Gastrocnemius medialis (tissue), 4 donors: Measurements from ENCODE around the gene TANC1. TPM values are rescaled to one million over a fixed set of nuclear protein-coding genes. Genes with fewer than 3 reads are reported as not detected.
A peak's percentile ranks its signal among the peaks of the same experiment; 100 is the strongest.

Experiments used
- ATAC-seq, 2 donors: fragments of 150-250 bp; one replicate each; pipeline ENCODE4 v1.9.1; 2016
- DNase-seq, 2 donors: peaks; one replicate each; pipeline ENCODE4 v3.0.0-alpha.2; 2019
- H3K27ac ChIP-seq, 4 donors: fragments of 200-600 bp; sonication (generic); 1 replicate in 1 of 4; 2 replicates in 3 of 4; pipeline ENCODE4 v1.5.1; 2016 to 2018; ENCODE audit warnings: mild to moderate bottlenecking in 2 of 4, moderate library complexity in 1 of 4
- H3K27me3 ChIP-seq, 3 donors: fragments of 200-600 bp; sonication (generic) in 2 of 3; 1 replicate in 1 of 3; 2 replicates in 2 of 3; pipeline versions ENCODE4 v1.5.1 to v1.6.0; 2016 to 2019; ENCODE audit warnings: mild to moderate bottlenecking in 1 of 3, moderate library complexity in 1 of 3
- H3K36me3 ChIP-seq, 2 donors: fragments of 200-600 bp; sonication (generic) in 1 of 2; one replicate each; pipeline ENCODE4 v1.5.1; 2017 to 2018
- H3K4me1 ChIP-seq, 2 donors: fragments of 200-600 bp; sonication (generic) in 1 of 2; one replicate each; pipeline ENCODE4 v1.5.1; 2016 to 2017; ENCODE audit warnings: mild to moderate bottlenecking in 2 of 2
- H3K4me3 ChIP-seq, 4 donors: fragments of 200-600 bp; sonication (generic) in 3 of 4; 1 replicate in 1 of 4; 2 replicates in 3 of 4; pipeline ENCODE4 v1.5.1; 2016 to 2019; ENCODE audit warnings: mild to moderate bottlenecking in 2 of 4
- H3K9me3 ChIP-seq, 3 donors: fragments of 200-600 bp; sonication (generic) in 2 of 3; 1 replicate in 1 of 3; 2 replicates in 2 of 3; pipeline ENCODE4 v1.5.1; 2016 to 2019
- POLR2A ChIP-seq, 2 donors: fragments of 450-650 bp; IDR thresholded peaks; one replicate each; pipeline ENCODE4 v1.6.1; 2017; ENCODE audit warnings: antibody characterized with exemption in 2 of 2, mild to moderate bottlenecking in 2 of 2, moderate library complexity in 2 of 2
- in situ Hi-C, 4 donors: fragments of 200-750 bp; cut with MboI; loops; one replicate each; pipeline versions ENCODE4 v1.15.0 to v1.8.0; 2017; ENCODE audit warnings: low sequenced_read_pairs in 4 of 4
- intact Hi-C: fragments of 100-400 bp; cut with DNase I; formaldehyde crosslinking; loops from one replicate; pipeline ENCODE4 v1.15.1; 2023; ENCODE audit warnings: low total_unique reads
- total RNA-seq, 4 donors: library from RNA; depleted of rRNA; stranded (reverse); fragments of >200 nt; gene quantifications; one replicate each; pipeline versions ENCODE4 v1.1.0 to v1.2.3, GENCODE V29; 2016
- TF ChIP-seq, protein P1 (sequence below), 5 experiments: fragments of 450-650 bp in 3 of 5; fragments of 200-600 bp in 2 of 5; sonication (generic) in 2 of 5; IDR thresholded peaks in 4 of 5; conservative IDR thresholded peaks in 1 of 5; 1 replicate in 4 of 5; 2 replicates in 1 of 5; pipeline ENCODE4 v1.5.1; 2016 to 2019; ENCODE audit warnings: antibody characterized with exemption in 5 of 5, mild to moderate bottlenecking in 3 of 5, moderate library complexity in 3 of 5

Gene TANC1
- total RNA-seq, 4 donors from 2014 or later, result 5.1 to 9.9 (median 5.4) TPM

GRCh38 chr2:159208438-159208837, 240.0 kb downstream of the TANC1 start:
- peaks cover 0 to 4% of the 10 kb centered on the region in 2 donors for H3K4me1 ChIP-seq
- H3K27me3 ChIP-seq, result no peaks in the 10 kb centered on the region
- TF ChIP-seq POLR2A (IDR thresholded peaks at IDR 0.05), result no peak
- TF ChIP-seq, protein P1, sequence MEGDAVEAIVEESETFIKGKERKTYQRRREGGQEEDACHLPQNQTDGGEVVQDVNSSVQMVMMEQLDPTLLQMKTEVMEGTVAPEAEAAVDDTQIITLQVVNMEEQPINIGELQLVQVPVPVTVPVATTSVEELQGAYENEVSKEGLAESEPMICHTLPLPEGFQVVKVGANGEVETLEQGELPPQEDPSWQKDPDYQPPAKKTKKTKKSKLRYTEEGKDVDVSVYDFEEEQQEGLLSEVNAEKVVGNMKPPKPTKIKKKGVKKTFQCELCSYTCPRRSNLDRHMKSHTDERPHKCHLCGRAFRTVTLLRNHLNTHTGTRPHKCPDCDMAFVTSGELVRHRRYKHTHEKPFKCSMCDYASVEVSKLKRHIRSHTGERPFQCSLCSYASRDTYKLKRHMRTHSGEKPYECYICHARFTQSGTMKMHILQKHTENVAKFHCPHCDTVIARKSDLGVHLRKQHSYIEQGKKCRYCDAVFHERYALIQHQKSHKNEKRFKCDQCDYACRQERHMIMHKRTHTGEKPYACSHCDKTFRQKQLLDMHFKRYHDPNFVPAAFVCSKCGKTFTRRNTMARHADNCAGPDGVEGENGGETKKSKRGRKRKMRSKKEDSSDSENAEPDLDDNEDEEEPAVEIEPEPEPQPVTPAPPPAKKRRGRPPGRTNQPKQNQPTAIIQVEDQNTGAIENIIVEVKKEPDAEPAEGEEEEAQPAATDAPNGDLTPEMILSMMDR (IDR thresholded peaks at IDR 0.05 in 4 of 5, conservative IDR thresholded peaks at IDR 0.05 in 1 of 5), result no peak
- intact Hi-C loops, result no loop called here
- no peaks in the 10 kb centered on the region for H3K9me3 ChIP-seq
- DNase-seq (no peak), ATAC-seq (no peak)
- in situ Hi-C loops, result no loop called here
- H3K27ac ChIP-seq, result no peak overlapping the region
- H3K4me3 ChIP-seq, result no peak overlapping the region
- H3K36me3 ChIP-seq, result no peaks in the 10 kb centered on the region

DNA sequence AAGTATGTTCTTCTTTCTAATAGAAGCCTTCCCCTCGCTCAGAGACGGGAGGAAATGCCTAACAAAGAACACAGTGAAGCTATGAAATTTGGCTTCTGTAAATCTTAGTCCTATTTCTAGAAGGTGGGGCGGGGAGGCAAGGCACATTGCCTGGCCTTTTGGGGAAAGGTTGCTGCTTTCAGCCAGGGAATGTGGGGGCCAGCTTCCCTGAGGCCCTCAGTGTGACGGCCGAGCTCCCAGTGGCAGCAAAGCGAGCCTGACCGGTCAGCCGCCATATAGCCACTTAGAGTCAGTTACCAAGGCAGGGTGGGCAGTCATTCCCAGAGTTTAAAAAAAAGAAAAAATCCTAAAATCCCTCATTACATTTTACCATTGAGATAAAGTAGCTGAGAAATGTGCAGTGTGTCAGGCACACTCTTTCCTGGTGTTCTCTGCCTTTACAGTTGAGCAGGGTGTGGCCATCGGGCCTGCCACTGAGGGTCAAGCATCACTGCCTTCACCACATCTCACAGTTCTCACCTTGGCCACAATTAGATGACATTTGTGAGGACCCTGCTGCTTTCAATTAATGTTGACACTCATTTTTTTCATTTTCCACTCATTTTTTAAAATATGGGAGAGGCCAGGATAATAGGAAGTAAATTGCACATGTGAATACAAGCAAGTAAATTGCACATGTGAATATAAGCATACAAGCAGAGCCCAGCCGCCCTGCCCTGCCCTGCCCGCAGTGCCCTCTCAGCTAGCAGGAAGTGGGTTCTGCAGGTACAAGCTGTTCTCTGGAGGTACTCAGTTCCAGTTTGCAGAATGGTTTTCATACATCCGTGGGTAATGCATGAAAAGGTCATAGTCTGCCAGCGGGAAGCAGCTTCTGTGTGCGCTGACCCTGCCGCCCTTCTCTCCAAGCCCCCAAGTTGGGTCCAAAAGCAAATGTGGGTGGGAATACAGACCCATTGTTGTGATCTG, 241.2 kb downstream of the TANC1 start:
- H3K4me3 ChIP-seq, result no peak overlapping the region
- intact Hi-C loops, result no loop called here
- H3K9me3 ChIP-seq, result no peaks in the 10 kb centered on the region
- H3K27me3 ChIP-seq, result no peaks in the 10 kb centered on the region
- in situ Hi-C loops, result no loop called here
- DNase-seq (peak in 1 of 2 donors; percentile 30), ATAC-seq (no peak)
- no peak overlapping the region for H3K27ac ChIP-seq
- no peaks in the 10 kb centered on the region for H3K36me3 ChIP-seq
- peaks cover 0 to 4% of the 10 kb centered on the region in 2 donors for H3K4me1 ChIP-seq
- TF ChIP-seq, protein P1 (IDR thresholded peaks at IDR 0.05 in 4 of 5, conservative IDR thresholded peaks at IDR 0.05 in 1 of 5), result no peak
- TF ChIP-seq POLR2A (IDR thresholded peaks at IDR 0.05), result no peak

GRCh38 chr2:159211447-159212396, 243.3 kb downstream of the TANC1 start:
- Histone ChIP-seq H3K36me3 (no peaks in the 10 kb centered on the region), H3K27me3 (no peaks in the 10 kb centered on the region), H3K4me1 (peaks cover 0 to 2% of the 10 kb centered on the region in 2 donors), H3K27ac (no peak overlapping the region), H3K9me3 (no peaks in the 10 kb centered on the region), H3K4me3 (no peak overlapping the region)
- intact Hi-C loops, result no loop called here
- DNase-seq (no peak), ATAC-seq (no peak)
- no peak for TF ChIP-seq POLR2A (IDR thresholded peaks at IDR 0.05)
- TF ChIP-seq, protein P1 (IDR thresholded peaks at IDR 0.05 in 4 of 5, conservative IDR thresholded peaks at IDR 0.05 in 1 of 5), result no peak
- in situ Hi-C loops, result no loop called here

DNA sequence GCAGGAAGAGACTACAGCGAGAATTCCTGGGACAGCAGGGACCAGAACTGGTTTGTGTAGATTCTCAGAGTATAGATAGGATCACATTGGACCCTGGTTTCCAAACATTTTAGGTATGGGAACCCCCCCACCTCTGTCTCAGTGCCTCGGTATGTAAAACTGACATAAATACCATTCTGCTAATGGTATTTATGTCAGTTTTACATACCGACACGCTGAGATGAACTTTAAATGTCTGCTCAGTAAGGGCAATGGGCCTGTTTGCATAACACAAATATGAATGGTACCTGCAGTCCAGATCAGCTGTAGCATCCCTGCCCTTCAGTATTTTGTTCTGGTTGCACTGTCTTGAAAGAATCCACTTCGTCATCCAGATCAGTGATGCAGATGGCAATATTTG, 244.9 kb downstream of the TANC1 start:
- in situ Hi-C loops, result no loop called here
- Histone ChIP-seq H3K4me1 (no peaks in the 10 kb centered on the region), H3K27me3 (no peaks in the 10 kb centered on the region), H3K27ac (no peak overlapping the region), H3K36me3 (no peaks in the 10 kb centered on the region), H3K9me3 (no peaks in the 10 kb centered on the region), H3K4me3 (no peak overlapping the region)
- DNase-seq (no peak), ATAC-seq (no peak)
- TF ChIP-seq POLR2A (IDR thresholded peaks at IDR 0.05), result no peak
- TF ChIP-seq, protein P1 (IDR thresholded peaks at IDR 0.05 in 4 of 5, conservative IDR thresholded peaks at IDR 0.05 in 1 of 5), result no peak
- intact Hi-C loops, result no loop called here
